ENCODE measurements around the gene MIGA1. TPM values are rescaled to one million over a fixed set of nuclear protein-coding genes. Genes with fewer than 3 reads are reported as not detected.

Gene MIGA1, protein sequence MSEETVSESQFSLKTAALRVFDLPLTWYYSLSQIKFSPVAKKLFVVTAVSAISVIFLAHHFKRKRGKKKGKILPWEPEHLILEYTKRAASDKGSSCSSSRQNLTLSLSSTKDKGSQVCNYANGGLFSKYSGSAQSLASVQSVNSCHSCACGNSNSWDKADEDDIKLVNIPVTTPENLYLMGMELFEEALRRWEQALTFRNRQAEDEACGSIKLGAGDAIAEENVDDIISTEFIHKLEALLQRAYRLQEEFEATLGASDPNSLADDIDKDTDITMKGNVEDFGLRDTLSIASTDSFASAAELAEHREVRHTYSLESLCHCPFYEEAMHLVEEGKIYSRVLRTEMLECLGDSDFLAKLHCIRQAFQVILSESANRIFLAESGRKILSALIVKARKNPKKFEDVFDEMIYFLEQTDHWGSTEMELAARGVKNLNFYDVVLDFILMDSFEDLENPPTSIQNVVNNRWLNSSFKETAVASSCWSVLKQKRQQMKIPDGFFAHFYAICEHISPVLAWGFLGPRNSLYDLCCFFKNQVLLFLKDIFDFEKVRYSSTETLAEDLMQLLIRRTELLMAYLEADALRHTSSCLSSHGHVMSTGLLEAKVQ
- 24.1 and 24.4 TPM in 2 replicates for total RNA-seq

DNA sequence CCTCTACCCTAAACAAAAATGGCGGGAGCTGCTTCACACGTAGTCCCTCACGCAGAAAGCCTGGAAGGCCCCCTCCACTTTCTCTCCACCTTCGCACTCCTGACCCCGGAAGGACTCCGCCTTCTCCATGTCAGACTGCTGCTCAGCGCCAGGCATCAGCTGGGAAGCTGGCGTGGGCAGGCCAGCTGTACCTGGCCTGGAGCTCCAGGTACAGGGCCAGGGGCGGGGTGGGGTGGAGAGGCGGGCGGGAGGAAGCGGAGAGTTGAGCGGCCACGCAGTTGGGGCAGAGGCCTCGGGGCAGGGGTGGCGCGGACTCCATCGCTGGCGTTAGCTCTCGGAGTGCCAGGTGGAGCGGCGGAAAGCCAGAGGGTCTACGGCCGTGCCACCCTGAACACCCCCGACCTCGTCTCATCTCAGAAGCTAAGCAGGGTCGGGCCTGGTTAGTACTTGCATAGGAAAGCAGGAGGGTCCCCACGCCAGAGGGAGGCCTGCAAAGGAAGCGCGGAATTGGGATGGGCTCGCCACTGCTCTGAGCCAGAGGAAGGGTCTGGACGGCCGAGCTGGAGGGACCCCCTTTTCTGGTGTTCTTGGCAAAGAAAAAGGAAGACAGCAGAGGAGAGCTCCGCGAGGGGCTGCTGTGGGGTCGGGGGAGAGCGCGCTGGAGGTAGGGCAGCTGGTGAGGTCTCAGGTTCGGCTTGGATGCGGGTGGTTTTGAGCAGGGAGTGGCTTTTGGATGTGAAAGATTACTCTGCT lies at the start of gene MIGA1:
Gene MIGA1, plus strand, starts transcription at position 121 of the 753 bp plus-strand sequence. CDS start 3,604 bp downstream, outside the sequence.

DNA sequence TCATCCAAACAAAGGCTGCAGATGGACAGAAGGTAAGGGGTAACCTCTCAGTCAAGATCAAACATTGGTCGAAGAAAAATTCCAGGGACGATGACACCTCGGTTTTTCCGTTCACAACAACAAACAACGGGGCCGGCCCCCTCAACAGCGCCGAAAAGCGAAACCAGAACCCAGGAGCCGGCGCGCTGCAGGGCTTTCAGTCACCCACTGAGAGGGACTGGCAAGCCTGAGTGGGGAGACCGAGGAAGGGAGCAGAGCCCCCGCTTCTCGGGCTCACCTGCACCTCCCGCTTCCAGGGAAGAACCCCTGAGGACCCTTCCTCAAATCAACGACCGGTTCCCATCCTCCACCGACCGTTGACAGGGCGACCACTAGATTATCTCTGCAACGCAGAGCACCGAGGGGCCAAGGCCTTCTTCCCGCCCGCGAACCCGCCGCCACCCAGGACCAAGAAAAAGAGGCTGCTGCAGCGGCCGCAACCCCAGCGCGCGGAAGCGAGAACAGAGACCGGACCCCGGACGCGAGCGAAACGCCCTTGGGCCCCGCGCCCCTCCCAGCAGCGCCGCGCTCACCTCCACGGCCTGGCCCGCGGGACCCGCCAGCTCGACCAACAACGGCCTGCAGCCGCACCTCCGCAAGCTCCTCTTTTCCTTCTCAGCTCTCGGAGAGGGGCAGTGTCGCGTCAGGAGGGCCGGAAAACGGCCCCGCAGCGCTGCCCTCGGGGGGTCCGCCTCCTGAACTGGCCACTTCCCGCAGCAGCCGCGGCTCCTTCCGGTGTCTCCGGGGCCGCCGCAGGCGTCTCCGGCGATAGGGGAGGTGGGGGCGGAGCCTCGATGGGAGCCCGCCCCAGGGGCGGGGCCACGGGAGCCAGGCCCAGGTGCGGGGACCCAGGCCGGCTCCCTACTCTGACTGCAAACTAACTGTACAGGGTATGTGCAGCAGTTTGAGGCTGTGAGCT lies 20.1 kb upstream of the MIGA1 start, which contains the start of gene USP33:
Gene USP33, minus strand, starts transcription at position 782 of the 958 bp plus-strand sequence. CDS start 18,155 bp downstream, outside the sequence.

DNA sequence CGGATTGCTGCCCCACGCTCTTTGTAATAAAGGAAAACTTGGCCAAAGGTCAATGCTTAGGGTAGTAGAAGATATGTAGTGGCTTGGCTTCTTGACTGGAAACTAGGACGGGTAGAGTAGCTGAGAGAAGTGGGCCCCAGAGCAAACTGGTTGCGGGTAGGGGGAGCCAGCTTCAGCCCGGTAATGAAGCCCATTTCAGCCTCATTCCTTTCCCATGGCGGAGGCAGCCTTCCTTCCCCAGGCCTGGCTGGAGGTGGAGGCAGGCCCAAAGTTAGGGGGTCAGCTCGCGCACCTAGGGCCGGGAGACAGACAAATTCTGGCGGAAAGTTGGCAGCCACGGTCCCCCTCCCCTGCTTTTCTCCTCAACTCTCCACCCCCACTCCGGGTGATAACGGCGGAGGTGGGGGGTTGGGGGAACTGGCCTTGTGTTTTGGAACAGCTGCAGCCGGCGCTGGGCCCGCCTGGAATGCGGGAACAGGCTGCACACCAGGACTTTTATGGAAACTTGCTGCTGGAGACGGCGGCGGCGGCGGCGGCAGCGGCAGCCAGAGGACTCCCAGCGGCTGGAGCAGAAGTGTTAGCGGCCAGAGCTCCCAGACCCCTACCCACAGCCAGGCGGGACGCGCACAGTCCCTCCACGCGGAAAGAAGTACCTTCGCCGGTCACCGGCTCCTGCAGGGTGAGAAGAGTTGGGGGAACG lies 108.8 kb downstream of the MIGA1 start, which contains the start of gene NEXN:
Gene NEXN, plus strand, starts transcription at position 544 of the 700 bp plus-strand sequence. CDS start 27,483 bp downstream, outside the sequence.

Other genes with a start within 250 kb of the MIGA1 start
- gene ZZZ3, start 97.0 kb upstream of the MIGA1 start, total RNA-seq = 96.4 and 103 TPM in 2 replicates
- 91.0 and 97.6 TPM in 2 replicates for gene USP33, start 19.8 kb upstream of the MIGA1 start, total RNA-seq
- gene NEXN, start 109.0 kb downstream of the MIGA1 start, total RNA-seq = 3.8 and 6.1 TPM in 2 replicates
- gene FUBP1, start 199.4 kb downstream of the MIGA1 start, total RNA-seq = 199 and 239 TPM in 2 replicates
- 200 and 255 TPM in 2 replicates for gene DNAJB4, start 225.3 kb downstream of the MIGA1 start, total RNA-seq

Measured in thoracic aorta endothelial cell (primary cell).